Stomach (tissue), 4 donors: ENCODE measurements around the gene TRAF4.
"Not testable (repeated sequence)": the region's sequence is repeated elsewhere in the genome, so short reads cannot be mapped to it uniquely, and the experiment has no call there.

ENCODE experiments used
- EP300 ChIP-seq: sonication (generic); formaldehyde crosslinking; IDR thresholded peaks from one replicate; pipeline ENCODE4 v1.6.1; 2017; ENCODE audit warnings: antibody characterized with exemption
- POLR2AphosphoS5 ChIP-seq, 3 donors: sonication (generic); formaldehyde crosslinking; IDR thresholded peaks; one replicate each; pipeline ENCODE4 v1.6.1; 2016; ENCODE audit warnings: antibody characterized with exemption in 3 of 3
- TF ChIP-seq, protein P1 (sequence below), 7 experiments: fragments of 450-650 bp in 4 of 7; fragments of 200-600 bp in 3 of 7; sonication (generic) in 3 of 7; IDR thresholded peaks; one replicate each; pipeline ENCODE4 v1.5.1; 2016 to 2019; ENCODE audit warnings: antibody characterized with exemption in 7 of 7, control low read depth in 2 of 7, mild to moderate bottlenecking in 1 of 7

DNA sequence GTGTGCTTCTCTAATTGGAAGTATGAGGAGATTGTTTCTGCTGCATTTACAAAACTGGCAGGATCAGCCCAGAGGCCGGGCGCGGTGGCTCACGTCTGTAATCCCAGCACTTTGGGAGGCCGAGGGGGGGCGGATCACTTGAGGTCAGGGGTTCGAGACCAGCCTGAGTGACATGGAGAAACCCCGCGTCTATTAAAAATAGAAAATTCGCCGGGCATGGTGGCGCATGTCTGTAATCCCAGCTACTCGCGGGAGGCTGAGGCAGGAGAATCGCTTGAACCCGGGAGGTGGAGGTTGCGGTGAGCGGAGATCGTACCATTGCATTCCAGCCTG is 22.8 kb upstream of the TRAF4 start:
- not testable (repeated sequence) for TF ChIP-seq POLR2AphosphoS5 (IDR thresholded peaks at IDR 0.05); EP300
- TF ChIP-seq, protein P1, sequence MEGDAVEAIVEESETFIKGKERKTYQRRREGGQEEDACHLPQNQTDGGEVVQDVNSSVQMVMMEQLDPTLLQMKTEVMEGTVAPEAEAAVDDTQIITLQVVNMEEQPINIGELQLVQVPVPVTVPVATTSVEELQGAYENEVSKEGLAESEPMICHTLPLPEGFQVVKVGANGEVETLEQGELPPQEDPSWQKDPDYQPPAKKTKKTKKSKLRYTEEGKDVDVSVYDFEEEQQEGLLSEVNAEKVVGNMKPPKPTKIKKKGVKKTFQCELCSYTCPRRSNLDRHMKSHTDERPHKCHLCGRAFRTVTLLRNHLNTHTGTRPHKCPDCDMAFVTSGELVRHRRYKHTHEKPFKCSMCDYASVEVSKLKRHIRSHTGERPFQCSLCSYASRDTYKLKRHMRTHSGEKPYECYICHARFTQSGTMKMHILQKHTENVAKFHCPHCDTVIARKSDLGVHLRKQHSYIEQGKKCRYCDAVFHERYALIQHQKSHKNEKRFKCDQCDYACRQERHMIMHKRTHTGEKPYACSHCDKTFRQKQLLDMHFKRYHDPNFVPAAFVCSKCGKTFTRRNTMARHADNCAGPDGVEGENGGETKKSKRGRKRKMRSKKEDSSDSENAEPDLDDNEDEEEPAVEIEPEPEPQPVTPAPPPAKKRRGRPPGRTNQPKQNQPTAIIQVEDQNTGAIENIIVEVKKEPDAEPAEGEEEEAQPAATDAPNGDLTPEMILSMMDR (IDR thresholded peaks at IDR 0.05), result not testable (repeated sequence)
